ENCODE results near the gene EFNA5. TPM values are rescaled to one million over a fixed set of nuclear protein-coding genes. Genes with fewer than 3 reads are reported as not detected.

Gene EFNA5
- total and polyA plus RNA-seq, 10 of the 15 experiments (the other 5 are each of a cell fraction or from before 2014, with no cell fraction given): 0.19 to 12.6 (median 3.9) TPM

GRCh38 chr5:107698286-107698685 is 27.5 kb upstream of the EFNA5 start:
- intact Hi-C loops (cut with micrococcal nuclease; ENCODE audit: unreplicated experiment): no loop called here
- 16% methylated on average over 2 of the region's 2 CpGs for WGBS (ENCODE audit: insufficient coverage, insufficient replicate concordance, low lambda C conversion rate, missing lambda C conversion rate)
- Histone ChIP-seq H3K4me1 (ENCODE audit: control insufficient read depth, insufficient read depth, low read length) (no peaks in the 10 kb centered on the region), H3K36me3 (ENCODE audit: control insufficient read depth in 2 of 2, insufficient read depth in 2 of 2, low read length in 1 of 2) (no peaks in the 10 kb centered on the region), H3K9me3 (replicated peaks; ENCODE audit: control insufficient read depth, insufficient read depth, low read length) (no peaks in the 10 kb centered on the region; the same call in 2 of the 3 replicates), H3K27ac (ENCODE audit: control insufficient read depth, insufficient read depth) (no peak overlapping the region), H3K4me3 (no peak overlapping the region), H2AFZ (ENCODE audit: control insufficient read depth, low read depth, low read length) (no peak overlapping the region), H4K20me1 (ENCODE audit: control insufficient read depth, insufficient read depth) (no peaks in the 10 kb centered on the region), H3K27me3 (replicated peaks in 1 of 2; ENCODE audit: control insufficient read depth in 2 of 2, insufficient read depth in 2 of 2, low read length in 1 of 2) (no peaks in the 10 kb centered on the region), H3K79me2 (ENCODE audit: control insufficient read depth, insufficient read depth, low read length) (no peaks in the 10 kb centered on the region), H3K4me2 (ENCODE audit: control insufficient read depth, insufficient read depth) (no peak overlapping the region), H3K9ac (ENCODE audit: control insufficient read depth, insufficient read depth, low read length) (no peak overlapping the region)
- ATAC-seq (no peak), FAIRE-seq (no peak), DNase-seq (ENCODE audit: low read depth, low spot score) (no peak)
- ChIA-PET POLR2A (no interaction called here), RAD21 (ENCODE audit: unreplicated experiment) (no interaction called here), CTCF (interaction anchor here (0.6 to 1.4 kb wide), 2 partner anchors 9 to 670 kb away, joined by 3 read pairs; no protein-coding TSS in a partner anchor), SMC1A (ENCODE audit: uncharacterized antibody, unreplicated experiment) (interaction anchor here (1.0 to 1.1 kb wide), 2 partner anchors 13 to 392 kb away, joined by 3 read pairs; no protein-coding TSS in a partner anchor)
- no TSS peak for BruUV-seq (replicated peaks)
- TF ChIP-seq ZBTB40 (IDR thresholded peaks at IDR 0.05; ENCODE audit: borderline replicate concordance): no peak
- TF ChIP-seq BHLHE40 (IDR thresholded peaks at IDR 0.05; ENCODE audit: borderline replicate concordance in 1 of 2, low read depth in 2 of 2, low read length in 1 of 2): no peak
- no peak for TF ChIP-seq NBN (IDR thresholded peaks at IDR 0.05)
- no peak for TF ChIP-seq STAT3 (IDR thresholded peaks at IDR 0.05; ENCODE audit: low read depth, low read length)
- no peak for TF ChIP-seq HDAC6 (IDR thresholded peaks at IDR 0.05; ENCODE audit: unreplicated experiment)
- TF ChIP-seq NFYA (IDR thresholded peaks at IDR 0.05; ENCODE audit: borderline replicate concordance, low read depth, low read length): no peak
- no peak for TF ChIP-seq ZNF24 (IDR thresholded peaks at IDR 0.05)
- TF ChIP-seq CBX5 (IDR thresholded peaks at IDR 0.05; ENCODE audit: low read depth): no peak
- TF ChIP-seq CREM (IDR thresholded peaks at IDR 0.05; ENCODE audit: low read depth): no peak
- TF ChIP-seq, protein P1, sequence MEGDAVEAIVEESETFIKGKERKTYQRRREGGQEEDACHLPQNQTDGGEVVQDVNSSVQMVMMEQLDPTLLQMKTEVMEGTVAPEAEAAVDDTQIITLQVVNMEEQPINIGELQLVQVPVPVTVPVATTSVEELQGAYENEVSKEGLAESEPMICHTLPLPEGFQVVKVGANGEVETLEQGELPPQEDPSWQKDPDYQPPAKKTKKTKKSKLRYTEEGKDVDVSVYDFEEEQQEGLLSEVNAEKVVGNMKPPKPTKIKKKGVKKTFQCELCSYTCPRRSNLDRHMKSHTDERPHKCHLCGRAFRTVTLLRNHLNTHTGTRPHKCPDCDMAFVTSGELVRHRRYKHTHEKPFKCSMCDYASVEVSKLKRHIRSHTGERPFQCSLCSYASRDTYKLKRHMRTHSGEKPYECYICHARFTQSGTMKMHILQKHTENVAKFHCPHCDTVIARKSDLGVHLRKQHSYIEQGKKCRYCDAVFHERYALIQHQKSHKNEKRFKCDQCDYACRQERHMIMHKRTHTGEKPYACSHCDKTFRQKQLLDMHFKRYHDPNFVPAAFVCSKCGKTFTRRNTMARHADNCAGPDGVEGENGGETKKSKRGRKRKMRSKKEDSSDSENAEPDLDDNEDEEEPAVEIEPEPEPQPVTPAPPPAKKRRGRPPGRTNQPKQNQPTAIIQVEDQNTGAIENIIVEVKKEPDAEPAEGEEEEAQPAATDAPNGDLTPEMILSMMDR (IDR thresholded peaks at IDR 0.05 in 2 of 3, conservative IDR thresholded peaks at IDR 0.05 in 1 of 3; ENCODE audit: control insufficient read depth in 2 of 3, extremely low read depth in 1 of 3, insufficient read depth in 1 of 3, low read depth in 3 of 3, low read length in 3 of 3): no peak
- TF ChIP-seq NFIC (IDR thresholded peaks at IDR 0.05; ENCODE audit: low read depth, low read length): no peak
- no peak for TF ChIP-seq MEF2B (IDR thresholded peaks at IDR 0.05; ENCODE audit: partially characterized antibody, poor library complexity, severe bottlenecking)
- TF ChIP-seq BMI1 (IDR thresholded peaks at IDR 0.05; ENCODE audit: borderline replicate concordance): no peak
- no peak for TF ChIP-seq USF1 (IDR thresholded peaks at IDR 0.05; ENCODE audit: borderline replicate concordance, extremely low read length, insufficient read depth, low read depth, low read length)
- no peak for TF ChIP-seq HDGF (IDR thresholded peaks at IDR 0.05)
- no peak for TF ChIP-seq MEF2A (IDR thresholded peaks at IDR 0.05; ENCODE audit: insufficient read depth, low read depth, low read length)
- TF ChIP-seq FOXM1 (IDR thresholded peaks at IDR 0.05; ENCODE audit: low read depth, low read length): no peak
- in situ Hi-C loops (cut with MboI): no loop called here
